ENCODE results near the gene ATP8A2. TPM values are rescaled to one million over a fixed set of nuclear protein-coding genes. Genes with fewer than 3 reads are reported as not detected.
A peak's percentile ranks its signal among the peaks of the same experiment; 100 is the strongest.

ATP8A2 gene
- total RNA-seq, 1 donor from 2014 or later, result 1.3 TPM

- Histone ChIP-seq H3K4me2 (ENCODE audit: low read length) (peak within 1 kb of the TSS; percentile 98), H4K20me1 (ENCODE audit: insufficient read depth, low read length) (peaks cover 3% of the 10 kb centered on the region), H3K36me3 (ENCODE audit: insufficient read depth, low read length) (no peaks in the 10 kb centered on the region), H3K9ac (ENCODE audit: low read length) (peak within 1 kb of the TSS; percentile 89), H3K9me3 (ENCODE audit: insufficient read depth, low read depth, low read length) (no peaks in the 10 kb centered on the region), H3K4me1 (ENCODE audit: insufficient read depth, low read length) (peaks cover 13% of the 10 kb centered on the region), H3K79me2 (ENCODE audit: insufficient read depth, low read length) (peaks cover 30% of the 10 kb centered on the region), H3K4me3 (ENCODE audit: insufficient read depth, low read depth, low read length) (peak within 1 kb of the TSS; percentile 82), H3K27ac (ENCODE audit: low read depth, low read length) (peak within 1 kb of the TSS; percentile 62), H3K27me3 (ENCODE audit: insufficient read depth, low read length) (no peaks in the 10 kb centered on the region), H2AFZ (ENCODE audit: low read depth, low read length) (peak within 1 kb of the TSS; percentile 90)
- TF ChIP-seq EZH2 (IDR thresholded peaks at IDR 0.05; ENCODE audit: insufficient read depth, low read length), result peak; percentile 30
- TF ChIP-seq, protein P1, sequence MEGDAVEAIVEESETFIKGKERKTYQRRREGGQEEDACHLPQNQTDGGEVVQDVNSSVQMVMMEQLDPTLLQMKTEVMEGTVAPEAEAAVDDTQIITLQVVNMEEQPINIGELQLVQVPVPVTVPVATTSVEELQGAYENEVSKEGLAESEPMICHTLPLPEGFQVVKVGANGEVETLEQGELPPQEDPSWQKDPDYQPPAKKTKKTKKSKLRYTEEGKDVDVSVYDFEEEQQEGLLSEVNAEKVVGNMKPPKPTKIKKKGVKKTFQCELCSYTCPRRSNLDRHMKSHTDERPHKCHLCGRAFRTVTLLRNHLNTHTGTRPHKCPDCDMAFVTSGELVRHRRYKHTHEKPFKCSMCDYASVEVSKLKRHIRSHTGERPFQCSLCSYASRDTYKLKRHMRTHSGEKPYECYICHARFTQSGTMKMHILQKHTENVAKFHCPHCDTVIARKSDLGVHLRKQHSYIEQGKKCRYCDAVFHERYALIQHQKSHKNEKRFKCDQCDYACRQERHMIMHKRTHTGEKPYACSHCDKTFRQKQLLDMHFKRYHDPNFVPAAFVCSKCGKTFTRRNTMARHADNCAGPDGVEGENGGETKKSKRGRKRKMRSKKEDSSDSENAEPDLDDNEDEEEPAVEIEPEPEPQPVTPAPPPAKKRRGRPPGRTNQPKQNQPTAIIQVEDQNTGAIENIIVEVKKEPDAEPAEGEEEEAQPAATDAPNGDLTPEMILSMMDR (IDR thresholded peaks at IDR 0.05; ENCODE audit: insufficient read depth, low read depth, low read length), result no peak
- Mint-ChIP-seq H3K9me3 (ENCODE audit: unreplicated experiment) (no peaks in the 10 kb centered on the region), H3K36me3 (ENCODE audit: low read depth, unreplicated experiment) (no peaks in the 10 kb centered on the region), H3K27ac (ENCODE audit: unreplicated experiment) (no peak within 1 kb of the TSS), H3K4me3 (ENCODE audit: unreplicated experiment) (peak within 1 kb of the TSS; percentile 58), H3K27me3 (ENCODE audit: low read depth, unreplicated experiment) (peaks cover 30% of the 10 kb centered on the region), H3K4me1 (ENCODE audit: low read depth, unreplicated experiment) (peaks cover 2% of the 10 kb centered on the region)
- DNase-seq (ENCODE audit: low read depth) (peak; percentile 49), FAIRE-seq (no peak)
Measured at GRCh38 chr13:26051657-26052311, 680.0 kb downstream of the ATP8A2 start, which contains the start of gene SHISA2. Gene SHISA2, minus strand, starts transcription at chr13:26052016. Its CDS starts 1,041 bp downstream, at chr13:26050975.

DNA sequence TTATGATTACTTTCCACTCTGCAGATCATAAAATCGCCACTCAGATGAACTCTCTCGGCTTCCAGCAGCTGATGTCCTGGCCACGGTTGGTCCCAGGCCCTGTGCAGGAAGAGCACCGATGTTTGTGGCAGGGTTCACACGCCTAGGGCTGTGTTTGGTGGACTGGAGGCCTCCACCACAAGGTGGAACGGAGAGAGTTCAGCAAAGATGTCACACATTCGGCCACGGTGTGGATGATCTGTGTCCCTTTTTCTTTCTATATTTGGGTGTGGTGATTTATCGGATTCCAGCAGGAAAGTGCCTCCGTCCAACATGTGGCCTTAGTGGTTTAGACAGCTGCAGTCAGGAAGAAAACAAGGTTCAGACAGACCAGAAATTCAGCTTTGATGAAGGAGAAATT is 680.6 kb downstream of the ATP8A2 start:
- Histone ChIP-seq H3K4me2 (ENCODE audit: low read length) (peak overlapping the region; percentile 98), H3K27me3 (ENCODE audit: insufficient read depth, low read length) (no peaks in the 10 kb centered on the region), H3K4me3 (ENCODE audit: insufficient read depth, low read depth, low read length) (peak overlapping the region; percentile 82), H3K9ac (ENCODE audit: low read length) (peak overlapping the region; percentile 89), H3K27ac (ENCODE audit: low read depth, low read length) (no peak overlapping the region), H3K36me3 (ENCODE audit: insufficient read depth, low read length) (no peaks in the 10 kb centered on the region), H3K4me1 (ENCODE audit: insufficient read depth, low read length) (peaks cover 13% of the 10 kb centered on the region), H3K9me3 (ENCODE audit: insufficient read depth, low read depth, low read length) (no peaks in the 10 kb centered on the region), H4K20me1 (ENCODE audit: insufficient read depth, low read length) (peaks cover 3% of the 10 kb centered on the region), H2AFZ (ENCODE audit: low read depth, low read length) (peak overlapping the region; percentile 90), H3K79me2 (ENCODE audit: insufficient read depth, low read length) (peaks cover 26% of the 10 kb centered on the region)
- Mint-ChIP-seq H3K9me3 (ENCODE audit: unreplicated experiment) (no peaks in the 10 kb centered on the region), H3K4me1 (ENCODE audit: low read depth, unreplicated experiment) (peaks cover 2% of the 10 kb centered on the region), H3K27ac (ENCODE audit: unreplicated experiment) (no peak overlapping the region), H3K4me3 (ENCODE audit: unreplicated experiment) (peak overlapping the region; percentile 58), H3K36me3 (ENCODE audit: low read depth, unreplicated experiment) (no peaks in the 10 kb centered on the region), H3K27me3 (ENCODE audit: low read depth, unreplicated experiment) (peaks cover 27% of the 10 kb centered on the region)
- no peak for DNase-seq (ENCODE audit: low read depth)
- FAIRE-seq, result no peak
- TF ChIP-seq, protein P1 (IDR thresholded peaks at IDR 0.05; ENCODE audit: insufficient read depth, low read depth, low read length), result no peak
- TF ChIP-seq EZH2 (IDR thresholded peaks at IDR 0.05; ENCODE audit: insufficient read depth, low read length), result no peak

GRCh38 chr13:26053418-26053980 is 681.7 kb downstream of the ATP8A2 start:
- Histone ChIP-seq H3K36me3 (ENCODE audit: insufficient read depth, low read length) (no peaks in the 10 kb centered on the region), H3K4me1 (ENCODE audit: insufficient read depth, low read length) (peaks cover 12% of the 10 kb centered on the region), H4K20me1 (ENCODE audit: insufficient read depth, low read length) (no peaks in the 10 kb centered on the region), H3K9ac (ENCODE audit: low read length) (no peak overlapping the region), H3K27ac (ENCODE audit: low read depth, low read length) (no peak overlapping the region), H3K79me2 (ENCODE audit: insufficient read depth, low read length) (peaks cover 18% of the 10 kb centered on the region), H2AFZ (ENCODE audit: low read depth, low read length) (no peak overlapping the region), H3K4me3 (ENCODE audit: insufficient read depth, low read depth, low read length) (no peak overlapping the region), H3K27me3 (ENCODE audit: insufficient read depth, low read length) (no peaks in the 10 kb centered on the region), H3K9me3 (ENCODE audit: insufficient read depth, low read depth, low read length) (no peaks in the 10 kb centered on the region), H3K4me2 (ENCODE audit: low read length) (no peak overlapping the region)
- no peak overlapping the region for H3K27ac Mint-ChIP-seq (ENCODE audit: unreplicated experiment)
- peaks cover 20% of the 10 kb centered on the region for H3K27me3 Mint-ChIP-seq (ENCODE audit: low read depth, unreplicated experiment)
- no peaks in the 10 kb centered on the region for H3K36me3 Mint-ChIP-seq (ENCODE audit: low read depth, unreplicated experiment)
- no peak overlapping the region for H3K4me3 Mint-ChIP-seq (ENCODE audit: unreplicated experiment)
- H3K9me3 Mint-ChIP-seq (ENCODE audit: unreplicated experiment), result no peaks in the 10 kb centered on the region
- TF ChIP-seq, protein P1 (IDR thresholded peaks at IDR 0.05; ENCODE audit: insufficient read depth, low read depth, low read length), result no peak
- TF ChIP-seq EZH2 (IDR thresholded peaks at IDR 0.05; ENCODE audit: insufficient read depth, low read length), result no peak
- DNase-seq (ENCODE audit: low read depth) (no peak), FAIRE-seq (no peak)
- peaks cover 2% of the 10 kb centered on the region for H3K4me1 Mint-ChIP-seq (ENCODE audit: low read depth, unreplicated experiment)

Measured in astrocyte (in vitro differentiated cells and primary cell).